IPS-15b (cell line): Measurements from ENCODE around the gene FCSK.

ENCODE experiments used
- H3K27me3 ChIP-seq: one replicate; pipeline ENCODE4 v1.6.1; 2013; ENCODE audit warnings: low read length; ENCODE audit not compliant: control insufficient read depth, insufficient read depth
- H3K36me3 ChIP-seq: one replicate; pipeline ENCODE4 v1.6.1; 2013; ENCODE audit warnings: low read length; ENCODE audit not compliant: control insufficient read depth, insufficient read depth
- H3K4me1 ChIP-seq: one replicate; pipeline ENCODE4 v1.6.1; 2013; ENCODE audit warnings: mild to moderate bottlenecking, low read length; ENCODE audit not compliant: control insufficient read depth, insufficient read depth
- H3K4me3 ChIP-seq: one replicate; pipeline ENCODE4 v1.5.1; 2013; ENCODE audit warnings: low read depth, low read length
- H3K9ac ChIP-seq: one replicate; pipeline ENCODE4 v1.6.1; 2013; ENCODE audit warnings: low read depth, mild to moderate bottlenecking, low read length
- H3K9me3 ChIP-seq: one replicate; pipeline ENCODE4 v1.6.1; 2013; ENCODE audit warnings: mild to moderate bottlenecking, low read length; ENCODE audit not compliant: control insufficient read depth, insufficient read depth

Gene FCSK

DNA sequence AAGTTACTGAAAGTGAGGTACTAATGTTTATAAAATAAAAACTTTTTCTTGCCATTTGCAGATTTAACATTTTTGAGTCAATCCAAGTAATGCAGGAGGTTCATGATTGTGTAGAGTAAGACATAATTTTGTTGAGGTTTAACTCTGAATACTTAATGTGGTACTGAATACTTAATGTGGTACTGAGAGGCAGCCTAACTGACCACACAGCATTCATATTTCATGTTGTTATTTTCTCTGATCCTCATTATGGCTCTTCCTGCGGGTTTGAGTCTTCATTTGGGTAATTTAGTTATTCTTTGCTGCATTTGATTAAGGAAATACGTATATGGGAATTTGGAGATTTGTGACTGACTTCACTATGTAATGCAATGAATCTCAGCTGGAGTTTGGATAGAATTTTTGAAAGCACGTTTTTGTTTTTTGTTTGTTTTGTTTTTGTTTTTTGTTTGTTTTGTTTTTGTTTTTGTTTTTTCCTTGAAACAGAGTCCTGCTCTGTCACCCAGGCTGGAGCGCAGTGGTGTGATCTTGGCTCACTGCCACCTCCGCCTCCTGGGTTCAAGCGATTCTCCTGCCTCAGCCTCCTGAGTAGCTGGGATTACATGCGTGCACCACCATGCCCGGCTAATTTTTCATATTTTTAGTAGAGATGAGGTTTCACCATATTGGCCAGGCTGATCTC is 73.1 kb downstream of the FCSK start:
- H3K9me3 ChIP-seq = no peaks in the 10 kb centered on the region
- H3K9ac ChIP-seq = no peak overlapping the region
- H3K4me3 ChIP-seq = no peak overlapping the region
- H3K27me3 ChIP-seq = no peaks in the 10 kb centered on the region
- peaks cover 44% of the 10 kb centered on the region for H3K36me3 ChIP-seq
- peaks cover 5% of the 10 kb centered on the region for H3K4me1 ChIP-seq

DNA sequence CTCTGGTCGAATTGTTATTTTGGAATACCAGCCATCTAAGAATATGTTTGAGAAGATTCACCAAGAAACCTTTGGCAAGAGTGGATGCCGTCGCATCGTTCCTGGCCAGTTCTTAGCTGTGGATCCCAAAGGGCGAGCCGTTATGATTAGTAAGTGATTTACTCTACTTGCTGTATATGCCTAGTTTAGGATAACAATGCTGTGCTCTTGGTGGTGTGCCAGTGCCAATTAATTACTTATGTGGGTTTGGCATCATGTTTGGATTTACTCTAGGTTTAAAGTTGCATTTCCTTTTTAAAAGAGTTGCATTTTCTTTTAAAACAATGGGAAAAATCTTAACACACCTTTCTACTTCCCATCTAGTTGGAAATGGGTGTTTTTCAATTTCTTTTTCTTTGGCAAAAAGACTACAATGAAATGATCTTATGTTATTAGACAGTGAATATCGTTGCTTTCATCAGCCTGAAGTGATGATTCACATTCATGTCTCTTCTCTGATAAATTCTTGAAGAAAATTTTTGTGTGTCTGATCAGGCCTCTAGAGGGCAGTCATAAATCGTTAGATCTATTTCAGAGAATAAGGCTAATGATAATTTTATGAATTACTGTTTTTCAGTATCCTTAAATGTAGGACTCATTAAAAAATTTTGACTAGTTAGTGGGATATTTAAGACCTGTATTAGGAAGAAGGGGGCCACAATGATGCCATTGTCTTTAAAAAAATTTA is 74.8 kb downstream of the FCSK start:
- Histone ChIP-seq H3K9ac (no peak overlapping the region), H3K36me3 (peaks cover 61% of the 10 kb centered on the region), H3K4me3 (no peak overlapping the region), H3K9me3 (no peaks in the 10 kb centered on the region), H3K27me3 (no peaks in the 10 kb centered on the region), H3K4me1 (peaks cover 5% of the 10 kb centered on the region)
